HEK293T (cell line): ENCODE data around the gene SLF2.

Experiments
- CTCF ChIA-PET: fragments of 350-600 bp; formaldehyde crosslinking; extraction: SDS; loops from one replicate; lab custom pipeline; 2021; ENCODE audit warnings: antibody characterized with exemption, inconsistent platforms; lab: Yijun Ruan, JAX
- POLR2A ChIA-PET: fragments of 350-600 bp; formaldehyde crosslinking; extraction: SDS; loops from one replicate; lab custom pipeline; 2020; ENCODE audit warnings: antibody characterized with exemption, inconsistent platforms; lab: Yijun Ruan, JAX
- DNase-seq: peaks from one replicate; pipeline ENCODE4 v3.0.0; 2012; ENCODE audit warnings: mixed read lengths; ENCODE audit errors: extremely low spot score
- ARNT ChIP-seq: fragments of 450-650 bp; IDR thresholded peaks from 2 replicates; pipeline ENCODE4 v1.6.1; 2017; ENCODE audit warnings: mild to moderate bottlenecking
- BHLHE40 ChIP-seq: fragments of 450-650 bp; IDR thresholded peaks from 2 replicates; pipeline ENCODE4 v1.6.1; 2016; ENCODE audit warnings: mild to moderate bottlenecking, moderate library complexity, borderline replicate concordance
- CTBP1 ChIP-seq: fragments of 450-650 bp; IDR thresholded peaks from 2 replicates; pipeline ENCODE4 v1.6.1; 2016; ENCODE audit warnings: borderline replicate concordance
- ELF4 ChIP-seq: fragments of 450-650 bp; IDR thresholded peaks from 2 replicates; pipeline ENCODE4 v1.6.1; 2017; ENCODE audit warnings: antibody characterized with exemption
- FOXA1 ChIP-seq: fragments of 450-650 bp; IDR thresholded peaks from 2 replicates; pipeline ENCODE4 v1.6.1; 2016; ENCODE audit warnings: mild to moderate bottlenecking
- FOXK2 ChIP-seq: fragments of 450-650 bp; IDR thresholded peaks from 2 replicates; pipeline ENCODE4 v1.6.1; 2016; ENCODE audit warnings: mild to moderate bottlenecking
- FOXM1 ChIP-seq: fragments of 450-650 bp; IDR thresholded peaks from 2 replicates; pipeline ENCODE4 v1.6.1; 2017; ENCODE audit warnings: mild to moderate bottlenecking, borderline replicate concordance
- HDGF ChIP-seq: fragments of 450-650 bp; IDR thresholded peaks from 2 replicates; pipeline ENCODE4 v1.6.1; 2017; ENCODE audit warnings: antibody characterized with exemption, borderline replicate concordance
- L3MBTL2 ChIP-seq: fragments of 450-650 bp; conservative IDR thresholded peaks from 2 replicates; pipeline ENCODE4 v1.6.1; 2016; ENCODE audit warnings: mild to moderate bottlenecking
- LEF1 ChIP-seq: fragments of 450-650 bp; IDR thresholded peaks from 2 replicates; pipeline ENCODE4 v1.6.1; 2017; ENCODE audit warnings: mild to moderate bottlenecking, borderline replicate concordance
- NFRKB ChIP-seq: fragments of 450-650 bp; IDR thresholded peaks from 2 replicates; pipeline ENCODE4 v1.6.1; 2016; ENCODE audit warnings: mild to moderate bottlenecking, moderate library complexity
- PKNOX1 ChIP-seq: fragments of 450-650 bp; IDR thresholded peaks from 2 replicates; pipeline ENCODE4 v1.6.1; 2016
- SP1 ChIP-seq: fragments of 450-650 bp; IDR thresholded peaks from 2 replicates; pipeline ENCODE4 v1.6.1; 2017
- SUZ12 ChIP-seq: fragments of 450-650 bp; IDR thresholded peaks from 2 replicates; pipeline ENCODE4 v1.6.1; 2016; ENCODE audit warnings: mild to moderate bottlenecking
- TARDBP ChIP-seq: fragments of 450-650 bp; IDR thresholded peaks from 2 replicates; pipeline ENCODE4 v1.6.1; 2016
- ZNF384 ChIP-seq: fragments of 450-650 bp; IDR thresholded peaks from 2 replicates; pipeline ENCODE4 v1.6.1; 2016

The SLF2 gene

GRCh38 chr10:100934084-100934659 is 21.4 kb downstream of the SLF2 start:
- peak; percentile 40 for DNase-seq
- POLR2A ChIA-PET: no interaction called here
- TF ChIP-seq BHLHE40 (no peak), HDGF (no peak), ZNF384 (peak; percentile 61), LEF1 (no peak), NFRKB (no peak), FOXK2 (no peak), FOXM1 (no peak)
- CTCF ChIA-PET: interaction anchor here (0.6 kb wide), 1 partner anchor 24 kb away, joined by 7 read pairs; no protein-coding TSS in a partner anchor

GRCh38 chr10:100939763-100940344 is 27.1 kb downstream of the SLF2 start:
- ChIA-PET POLR2A (no interaction called here), CTCF (no interaction called here)
- DNase-seq: no peak
- TF ChIP-seq TARDBP: no peak
- no peak for TF ChIP-seq LEF1
- no peak for TF ChIP-seq PKNOX1
- no peak for TF ChIP-seq ZNF384
- no peak for TF ChIP-seq BHLHE40
- TF ChIP-seq FOXM1: no peak
- TF ChIP-seq ARNT: no peak
- no peak for TF ChIP-seq NFRKB
- TF ChIP-seq SP1: no peak
- no peak for TF ChIP-seq SUZ12
- no peak for TF ChIP-seq FOXK2
- no peak for TF ChIP-seq CTBP1
- TF ChIP-seq L3MBTL2: no peak

GRCh38 chr10:100942229-100942628 is 29.5 kb downstream of the SLF2 start:
- ChIA-PET POLR2A (no interaction called here), CTCF (interaction anchor here (0.7 kb wide), 1 partner anchor 52 kb away, joined by 3 read pairs; no protein-coding TSS in a partner anchor)
- TF ChIP-seq BHLHE40 (no peak), L3MBTL2 (no peak), HDGF (no peak), ARNT (no peak), SP1 (no peak), SUZ12 (no peak), ZNF384 (no peak), FOXM1 (no peak), TARDBP (no peak)
- no peak for DNase-seq

- ChIA-PET POLR2A (no interaction called here), CTCF (no interaction called here)
- TF ChIP-seq ARNT: no peak
- no peak for DNase-seq
These were observed 30.7 kb downstream of the SLF2 start for GRCh38 chr10:100943508-100943907.

GRCh38 chr10:100945754-100946153 is 33.0 kb downstream of the SLF2 start:
- TF ChIP-seq TARDBP: no peak
- no peak for TF ChIP-seq ELF4
- no peak for TF ChIP-seq HDGF
- TF ChIP-seq SUZ12: no peak
- no peak for TF ChIP-seq CTBP1
- TF ChIP-seq PKNOX1: no peak
- no peak for TF ChIP-seq FOXK2
- TF ChIP-seq FOXM1: no peak
- no peak for TF ChIP-seq ZNF384
- TF ChIP-seq SP1: no peak
- TF ChIP-seq NFRKB: no peak
- TF ChIP-seq LEF1: no peak
- no peak for TF ChIP-seq FOXA1
- no peak for TF ChIP-seq ARNT
- no peak for TF ChIP-seq L3MBTL2
- TF ChIP-seq BHLHE40: no peak
- no peak for DNase-seq
- CTCF ChIA-PET: no interaction called here
- POLR2A ChIA-PET: no interaction called here

- POLR2A ChIA-PET: no interaction called here
- CTCF ChIA-PET: interaction anchor here (1.6 kb wide), 1 partner anchor 49 kb away, joined by 3 read pairs; no protein-coding TSS in a partner anchor
- no peak for DNase-seq
- no peak for TF ChIP-seq BHLHE40
These were observed 36.2 kb downstream of the SLF2 start for GRCh38 chr10:100948916-100949315.

- no peak for TF ChIP-seq NFRKB
- no peak for TF ChIP-seq ARNT
- no peak for TF ChIP-seq L3MBTL2
- TF ChIP-seq SP1: no peak
- TF ChIP-seq ZNF384: no peak
- TF ChIP-seq FOXM1: no peak
- TF ChIP-seq BHLHE40: no peak
- no peak for TF ChIP-seq TARDBP
- no peak for TF ChIP-seq FOXK2
- no peak for TF ChIP-seq ELF4
- TF ChIP-seq SUZ12: no peak
- no peak for TF ChIP-seq HDGF
- TF ChIP-seq PKNOX1: no peak
- TF ChIP-seq CTBP1: no peak
- TF ChIP-seq FOXA1: no peak
- no peak for TF ChIP-seq LEF1
- DNase-seq: no peak
- ChIA-PET CTCF (no interaction called here), POLR2A (no interaction called here)
These were observed 47.5 kb downstream of the SLF2 start for GRCh38 chr10:100960251-100960650.
